Upper lobe of right lung (tissue), 1 donor: ENCODE measurements around the gene EPAS1. TPM values are rescaled to one million over a fixed set of nuclear protein-coding genes. Genes with fewer than 3 reads are reported as not detected.

Source experiments
- ATAC-seq: fragments of 200-7000 bp; cut with Tn5 transposase; one replicate; pipeline ENCODE4 v1.9.1; 2020; ENCODE audit warnings: mild to moderate bottlenecking, moderate library complexity
- DNase-seq: peaks from one replicate; pipeline ENCODE4 v3.0.0-alpha.2; 2020
- H3K27ac ChIP-seq: fragments of 200-600 bp; one replicate; pipeline ENCODE4 v1.8.0; 2022
- H3K27me3 ChIP-seq: fragments of 200-600 bp; one replicate; pipeline ENCODE4 v1.8.0; 2022; ENCODE audit warnings: mild to moderate bottlenecking
- H3K36me3 ChIP-seq: fragments of 200-600 bp; one replicate; pipeline ENCODE4 v1.8.0; 2022
- H3K4me1 ChIP-seq: fragments of 200-600 bp; one replicate; pipeline ENCODE4 v1.8.0; 2022
- H3K4me3 ChIP-seq: fragments of 200-600 bp; one replicate; pipeline ENCODE4 v1.8.0; 2022; ENCODE audit warnings: mild to moderate bottlenecking
- H3K9me3 ChIP-seq: fragments of 200-600 bp; one replicate; pipeline ENCODE4 v1.8.0; 2022
- intact Hi-C: fragments of 100-400 bp; cut with DNase I; formaldehyde crosslinking; loops from one replicate; pipeline ENCODE4 v1.11.0; 2022
- total RNA-seq: library from RNA; stranded (reverse); fragmentation: NEBNext Ultra II Directional; extraction: Animal tissue kit (Norgen Biotek cat#: 25700); gene quantifications from one replicate; pipeline ENCODE4 v1.2.1, GENCODE V29; 2021
- TF ChIP-seq, protein P1 (sequence below): fragments of 200-600 bp; IDR thresholded peaks from one replicate; pipeline ENCODE4 v1.8.0; 2022; ENCODE audit warnings: antibody characterized with exemption
- donor health status: DM: no; HTN: yes; CAD: no; lungs with severe emphysema.

EPAS1 gene
- total RNA-seq, 1 donor from 2014 or later, result 1,593 TPM

DNA sequence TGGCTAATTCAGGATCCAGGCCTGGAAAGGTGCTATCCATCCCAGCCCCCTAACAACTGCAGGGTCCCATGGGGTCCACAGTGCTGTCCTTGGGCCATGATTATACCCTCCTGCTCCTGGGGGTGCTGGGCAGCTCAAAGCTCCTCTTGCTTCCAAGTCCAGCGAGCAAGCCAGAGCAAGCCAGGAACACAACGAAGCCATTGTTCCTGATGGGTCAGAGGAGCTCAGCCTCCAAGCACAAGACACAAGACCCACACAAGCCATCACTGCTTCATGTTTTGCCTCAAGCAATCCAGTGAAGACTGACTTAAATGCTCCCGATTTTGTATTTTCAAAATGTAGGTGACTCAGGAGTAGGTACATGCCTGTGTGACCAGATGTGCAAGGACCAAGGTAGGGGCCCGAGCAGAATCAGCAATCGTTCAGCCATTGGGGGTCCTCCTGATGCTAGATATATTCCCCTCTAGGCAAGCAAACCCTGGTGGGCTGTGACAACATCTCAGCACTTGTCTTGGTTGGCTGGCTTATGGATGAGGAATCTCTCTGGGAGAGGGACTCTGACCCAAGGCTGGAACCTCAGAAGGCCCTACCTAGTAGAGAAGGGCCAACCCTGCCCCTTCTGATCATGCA is 90.8 kb downstream of the EPAS1 start:
- no peak for ATAC-seq
- TF ChIP-seq, protein P1, sequence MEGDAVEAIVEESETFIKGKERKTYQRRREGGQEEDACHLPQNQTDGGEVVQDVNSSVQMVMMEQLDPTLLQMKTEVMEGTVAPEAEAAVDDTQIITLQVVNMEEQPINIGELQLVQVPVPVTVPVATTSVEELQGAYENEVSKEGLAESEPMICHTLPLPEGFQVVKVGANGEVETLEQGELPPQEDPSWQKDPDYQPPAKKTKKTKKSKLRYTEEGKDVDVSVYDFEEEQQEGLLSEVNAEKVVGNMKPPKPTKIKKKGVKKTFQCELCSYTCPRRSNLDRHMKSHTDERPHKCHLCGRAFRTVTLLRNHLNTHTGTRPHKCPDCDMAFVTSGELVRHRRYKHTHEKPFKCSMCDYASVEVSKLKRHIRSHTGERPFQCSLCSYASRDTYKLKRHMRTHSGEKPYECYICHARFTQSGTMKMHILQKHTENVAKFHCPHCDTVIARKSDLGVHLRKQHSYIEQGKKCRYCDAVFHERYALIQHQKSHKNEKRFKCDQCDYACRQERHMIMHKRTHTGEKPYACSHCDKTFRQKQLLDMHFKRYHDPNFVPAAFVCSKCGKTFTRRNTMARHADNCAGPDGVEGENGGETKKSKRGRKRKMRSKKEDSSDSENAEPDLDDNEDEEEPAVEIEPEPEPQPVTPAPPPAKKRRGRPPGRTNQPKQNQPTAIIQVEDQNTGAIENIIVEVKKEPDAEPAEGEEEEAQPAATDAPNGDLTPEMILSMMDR, result no peak
- peaks cover 9% of the 10 kb centered on the region for H3K4me1 ChIP-seq
- H3K36me3 ChIP-seq, result peaks cover 56% of the 10 kb centered on the region
- no peak overlapping the region for H3K27ac ChIP-seq
- H3K4me3 ChIP-seq, result no peak overlapping the region
- intact Hi-C loops, result loop anchor here (10.0 kb wide), 1 partner anchor 67 kb away; no protein-coding TSS in a partner anchor
- no peaks in the 10 kb centered on the region for H3K9me3 ChIP-seq
- DNase-seq, result no peak
- no peaks in the 10 kb centered on the region for H3K27me3 ChIP-seq

DNA sequence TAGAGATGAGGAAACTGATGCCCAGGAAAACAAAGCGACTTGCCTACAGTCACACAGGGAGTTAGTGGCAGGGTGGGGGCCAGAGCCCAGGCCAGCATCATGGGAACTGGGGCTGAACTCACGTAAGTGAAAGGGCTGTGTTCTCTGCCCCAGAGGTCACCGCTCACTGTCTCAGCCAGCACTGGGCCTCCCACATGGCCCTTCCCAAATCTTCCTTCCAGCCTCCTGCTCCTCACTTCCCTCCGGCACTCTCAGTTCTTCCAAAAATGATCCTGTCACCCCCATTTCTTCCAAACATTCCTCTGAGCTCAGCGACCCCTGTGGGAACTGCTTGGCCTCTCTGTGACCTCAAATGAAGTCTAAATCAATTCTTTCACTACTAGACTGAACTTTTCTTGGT is 91.7 kb downstream of the EPAS1 start:
- H3K27ac ChIP-seq, result no peak overlapping the region
- DNase-seq (no peak), ATAC-seq (peak; percentile 22)
- no peak overlapping the region for H3K4me3 ChIP-seq
- H3K36me3 ChIP-seq, result peaks cover 48% of the 10 kb centered on the region
- no peaks in the 10 kb centered on the region for H3K9me3 ChIP-seq
- H3K27me3 ChIP-seq, result no peaks in the 10 kb centered on the region
- peaks cover 9% of the 10 kb centered on the region for H3K4me1 ChIP-seq
- TF ChIP-seq, protein P1, result no peak
- intact Hi-C loops, result loop anchor here (10.0 kb wide), 1 partner anchor 66 kb away; no protein-coding TSS in a partner anchor

DNA sequence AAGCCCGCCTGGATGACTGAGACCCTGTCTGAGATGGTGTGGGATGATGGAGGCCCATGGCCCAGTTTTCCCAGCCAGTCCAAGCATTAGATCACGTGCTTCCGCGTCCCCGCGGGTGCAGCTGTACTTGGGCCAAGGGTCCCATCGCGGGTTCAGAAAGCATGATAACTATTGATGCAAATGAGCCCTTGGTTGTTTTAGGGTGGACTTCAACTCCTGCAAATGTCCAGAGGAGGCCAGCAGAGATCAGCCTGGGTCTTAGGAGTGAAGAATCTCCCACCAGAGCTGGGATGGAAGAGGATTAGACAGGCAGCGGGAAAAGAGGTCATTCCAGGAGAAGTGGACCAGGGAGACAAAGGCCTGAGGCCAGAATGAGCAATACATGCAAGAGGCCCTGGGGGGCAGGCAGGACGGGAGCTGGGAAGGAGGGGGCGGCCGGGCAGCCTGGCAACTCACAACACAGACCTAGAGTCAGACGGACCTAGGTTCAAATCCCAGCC is 92.3 kb downstream of the EPAS1 start:
- Histone ChIP-seq H3K27ac (no peak overlapping the region), H3K9me3 (no peaks in the 10 kb centered on the region), H3K27me3 (no peaks in the 10 kb centered on the region), H3K36me3 (peaks cover 42% of the 10 kb centered on the region), H3K4me3 (no peak overlapping the region), H3K4me1 (peaks cover 9% of the 10 kb centered on the region)
- TF ChIP-seq, protein P1, result no peak
- DNase-seq (no peak), ATAC-seq (peak; percentile 14)
- intact Hi-C loops, result loop anchor here (10.0 kb wide), 1 partner anchor 65 kb away; no protein-coding TSS in a partner anchor

DNA sequence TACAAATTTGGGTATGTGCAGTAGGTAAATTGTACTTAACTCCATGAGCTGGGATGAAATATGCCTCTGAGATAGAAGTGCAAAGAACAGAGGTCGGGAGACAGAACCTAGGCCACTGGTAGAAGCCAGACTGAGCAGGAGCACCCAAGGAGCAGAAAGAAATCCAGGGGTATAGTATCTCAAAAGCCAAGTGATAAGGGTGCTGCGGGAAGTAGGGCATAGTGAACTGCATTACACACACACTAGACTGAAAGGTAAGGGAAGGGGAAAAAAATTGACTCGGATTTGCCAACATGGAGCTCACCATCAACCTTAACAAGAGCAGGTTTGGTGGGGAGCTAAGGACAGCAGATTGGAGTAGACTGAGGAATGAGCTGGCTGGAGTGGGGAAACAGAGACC is 92.8 kb downstream of the EPAS1 start:
- TF ChIP-seq, protein P1, result no peak
- Histone ChIP-seq H3K27ac (no peak overlapping the region), H3K4me1 (peaks cover 9% of the 10 kb centered on the region), H3K36me3 (peaks cover 36% of the 10 kb centered on the region), H3K4me3 (no peak overlapping the region), H3K27me3 (no peaks in the 10 kb centered on the region), H3K9me3 (no peaks in the 10 kb centered on the region)
- ATAC-seq (no peak), DNase-seq (no peak)
- intact Hi-C loops, result no loop called here

DNA sequence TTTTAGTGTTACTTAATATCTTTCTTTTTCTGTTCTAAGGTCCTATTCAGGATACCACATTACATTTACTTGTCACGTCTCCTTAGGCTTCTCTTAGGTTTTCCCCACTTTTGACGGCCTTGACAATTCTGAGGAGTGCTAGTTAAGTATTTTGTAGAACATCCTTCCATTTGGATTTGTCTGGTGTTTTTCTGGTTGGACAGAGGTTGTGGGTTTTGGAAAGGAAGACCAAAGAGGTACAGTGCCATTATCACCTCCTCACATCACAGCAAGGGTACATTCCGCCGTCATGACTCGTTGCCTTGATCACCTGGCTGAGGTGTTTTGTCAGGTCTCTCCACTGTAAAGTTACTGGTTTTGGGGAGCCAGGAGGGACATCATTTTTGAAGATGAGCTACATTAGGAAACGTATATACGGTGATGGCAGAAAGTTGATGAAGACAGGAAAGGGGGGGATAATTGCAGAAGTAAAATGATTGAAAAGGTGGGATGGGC is 93.7 kb downstream of the EPAS1 start:
- no peaks in the 10 kb centered on the region for H3K27me3 ChIP-seq

More for the DNA sequence above, 93.7 kb downstream of the EPAS1 start:
- Histone ChIP-seq H3K4me3 (no peak overlapping the region), H3K9me3 (no peaks in the 10 kb centered on the region), H3K4me1 (peaks cover 3% of the 10 kb centered on the region), H3K36me3 (peaks cover 27% of the 10 kb centered on the region), H3K27ac (no peak overlapping the region)
- intact Hi-C loops, result no loop called here
- ATAC-seq (no peak), DNase-seq (no peak)
- TF ChIP-seq, protein P1, result no peak
